Stomach (tissue), 4 donors: ENCODE data around the gene E2F6.

Experiments used
- CTCF ChIP-seq, 7 experiments: fragments of 450-650 bp in 4 of 7; fragments of 200-600 bp in 3 of 7; sonication (generic) in 3 of 7; IDR thresholded peaks; one replicate each; pipeline ENCODE4 v1.5.1; 2016 to 2019; ENCODE audit warnings: antibody characterized with exemption in 7 of 7, control low read depth in 2 of 7, mild to moderate bottlenecking in 1 of 7
- POLR2A ChIP-seq, 4 donors: fragments of 450-650 bp; IDR thresholded peaks; one replicate each; pipeline ENCODE4 v1.6.1; 2016; ENCODE audit warnings: antibody characterized with exemption in 4 of 4, control low read depth in 2 of 4, mild to moderate bottlenecking in 1 of 4, moderate library complexity in 1 of 4

DNA sequence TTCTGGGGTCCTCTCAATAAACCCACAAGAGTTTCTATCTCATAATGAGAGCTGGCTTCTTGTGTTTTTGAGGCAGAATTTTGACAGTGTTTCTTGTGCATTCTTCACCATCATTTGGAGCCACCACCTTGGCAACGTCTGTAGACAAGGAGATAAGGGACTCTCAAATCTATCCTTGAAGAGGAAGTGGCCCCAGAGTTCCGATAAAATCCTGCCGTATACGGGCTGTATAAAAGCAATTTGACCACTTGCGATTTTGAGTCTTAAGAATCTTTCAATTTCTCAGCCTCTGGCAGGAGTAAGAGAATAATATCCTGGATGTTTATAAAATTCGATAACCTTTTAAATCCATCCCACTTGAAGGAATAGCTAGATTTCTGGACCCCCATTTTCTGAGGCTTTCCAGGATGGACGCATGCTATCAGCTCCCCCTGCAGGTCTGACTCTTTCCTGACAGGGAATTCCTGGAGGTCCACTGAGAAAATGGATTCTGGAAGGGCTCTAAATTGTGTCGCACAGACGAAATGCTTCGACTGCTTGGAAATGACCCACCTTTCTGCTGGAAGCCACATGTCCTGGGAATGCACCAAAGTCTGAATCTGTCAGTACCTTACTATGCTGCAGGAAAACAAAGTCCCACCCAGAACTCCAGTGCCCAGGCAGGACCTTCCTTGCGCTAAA is 54.1 kb downstream of the E2F6 start:
- peak in 5 of 7 experiments; percentile 59 to 84 (median 74) for TF ChIP-seq CTCF (IDR thresholded peaks at IDR 0.05)
- TF ChIP-seq POLR2A (IDR thresholded peaks at IDR 0.05), result no peak
